K562 (cell line): ENCODE results near the gene DTNBP1.

Experiments used
- CTCF ChIP-seq, 3 experiments: IDR thresholded peaks in 2 of 3; conservative IDR thresholded peaks in 1 of 3; 2 replicates each; pipeline ENCODE4 v1.5.1; 2011 to 2012; ENCODE audit warnings: low read length in 3 of 3, mild to moderate bottlenecking in 3 of 3, control low read depth in 2 of 3, improper control_type of control experiment in 1 of 3, inconsistent platforms in 1 of 3, low read depth in 1 of 3, mixed read lengths in 1 of 3, moderate library complexity in 1 of 3; ENCODE audit not compliant: insufficient read depth in 2 of 3
- ETV1 ChIP-seq: fragments of 450-650 bp; conservative IDR thresholded peaks from 2 replicates; pipeline ENCODE4 v1.6.1; 2016; ENCODE audit warnings: missing genetic modification characterization, control low read depth, low read depth, missing compliant biosample characterization
- FOSL1 ChIP-seq: fragments of 200-800 bp; sonication (Bioruptor generic); conservative IDR thresholded peaks from 2 replicates; pipeline ENCODE4 v1.6.1; 2016; ENCODE audit warnings: missing genetic modification characterization, missing compliant biosample characterization
- FOXM1 ChIP-seq, 2 experiments: fragments of 450-650 bp in 1 of 2; sonication (generic) in 1 of 2; formaldehyde crosslinking in 1 of 2; IDR thresholded peaks; 2 replicates each; pipeline versions ENCODE4 v1.6.1 to v1.9.0; 2017 to 2022; ENCODE audit warnings: low read depth in 2 of 2, mild to moderate bottlenecking in 2 of 2, missing genetic modification reagents in 1 of 2, moderate library complexity in 1 of 2
- MAFK ChIP-seq: IDR thresholded peaks from 2 replicates; pipeline ENCODE4 v1.6.1; 2011; ENCODE audit warnings: low read length, improper control_type of control experiment
- SMARCC2 ChIP-seq: fragments of 450-650 bp; IDR thresholded peaks from 2 replicates; pipeline ENCODE4 v1.6.1; 2017; ENCODE audit warnings: antibody characterized with exemption, moderate library complexity, mild to moderate bottlenecking, low read depth
- SRSF7 ChIP-seq: fragments of 200-400 bp; formaldehyde crosslinking; optimal IDR thresholded peaks from 2 replicates; pipeline ENCODE3; 2017; ENCODE audit warnings: mild to moderate bottlenecking, low read depth, low read length
- WHSC1 ChIP-seq: IDR thresholded peaks from one replicate; pipeline ENCODE4 v1.6.1; 2012; ENCODE audit warnings: low read length, control low read depth, inconsistent platforms
- ZFP1 ChIP-seq: fragments of 450-650 bp; formaldehyde crosslinking; IDR thresholded peaks from 2 replicates; pipeline ENCODE4 v1.4.0; 2020; ENCODE audit warnings: mild to moderate bottlenecking, mixed read lengths
- ZNF512 ChIP-seq: IDR thresholded peaks from 2 replicates; pipeline ENCODE4 v1.6.1; 2016; ENCODE audit warnings: missing genetic modification characterization, missing compliant biosample characterization

- no peak for TF ChIP-seq SMARCC2
- no peak for TF ChIP-seq CTCF (IDR thresholded peaks at IDR 0.05 in 2 of 3, conservative IDR thresholded peaks at IDR 0.05 in 1 of 3; ENCODE audit: insufficient read depth in 2 of 3, low read depth in 1 of 3, low read length in 3 of 3)
- no peak for TF ChIP-seq ZNF512 (tag)
- TF ChIP-seq SRSF7 = no peak
- TF ChIP-seq FOSL1 (tag) = no peak
- no peak for TF ChIP-seq ETV1
- TF ChIP-seq WHSC1 = no peak
- TF ChIP-seq ZFP1 = no peak
- TF ChIP-seq MAFK = no peak
- TF ChIP-seq FOXM1 (IDR thresholded peaks at IDR 0.05; ENCODE audit: low read depth) = no peak
- no peak for TF ChIP-seq FOXM1 (CRISPR knock-in tag; IDR thresholded peaks at IDR 0.05; ENCODE audit: low read depth)
Observed at GRCh38 chr6:15630202-15630601, 32.6 kb downstream of the DTNBP1 start.
